Fibroblast of pulmonary artery (primary cell): Measurements from ENCODE around the gene STK4.
A peak's percentile ranks its signal among the peaks of the same experiment; 100 is the strongest.

Experiments used
- DNase-seq: peaks from one replicate; pipeline ENCODE4 v3.0.0-alpha.2; 2010; ENCODE audit warnings: low read depth
- H3K4me3 ChIP-seq: replicated peaks from 2 replicates; pipeline ENCODE4 v1.5.1; 2011; ENCODE audit warnings: low read depth, mild to moderate bottlenecking, control low read depth, low read length, moderate library complexity
- TF ChIP-seq, protein P1 (sequence below): IDR thresholded peaks from 2 replicates; pipeline ENCODE4 v1.5.1; 2011; ENCODE audit warnings: mild to moderate bottlenecking, control low read depth, low read length, inconsistent platforms; ENCODE audit errors: missing control alignments

The STK4 gene

DNA sequence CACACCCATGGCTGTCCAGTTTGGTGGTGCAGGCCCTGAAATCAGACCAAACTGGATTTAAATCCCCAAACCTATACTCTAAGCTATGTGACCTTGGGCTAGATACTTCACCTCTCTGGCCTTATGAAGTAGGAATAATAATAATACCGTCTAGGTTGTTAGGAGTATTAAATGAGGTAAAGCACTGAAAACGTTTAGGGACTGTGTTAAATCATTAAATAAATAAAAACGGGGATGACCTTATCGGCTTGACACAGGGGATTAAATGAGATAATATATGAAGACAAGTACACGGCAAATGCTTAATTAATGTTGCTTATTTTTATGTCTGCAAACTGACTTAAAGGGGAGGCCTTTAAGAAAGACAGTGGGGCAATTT, 672 bp upstream of the STK4 start:
- TF ChIP-seq, protein P1, sequence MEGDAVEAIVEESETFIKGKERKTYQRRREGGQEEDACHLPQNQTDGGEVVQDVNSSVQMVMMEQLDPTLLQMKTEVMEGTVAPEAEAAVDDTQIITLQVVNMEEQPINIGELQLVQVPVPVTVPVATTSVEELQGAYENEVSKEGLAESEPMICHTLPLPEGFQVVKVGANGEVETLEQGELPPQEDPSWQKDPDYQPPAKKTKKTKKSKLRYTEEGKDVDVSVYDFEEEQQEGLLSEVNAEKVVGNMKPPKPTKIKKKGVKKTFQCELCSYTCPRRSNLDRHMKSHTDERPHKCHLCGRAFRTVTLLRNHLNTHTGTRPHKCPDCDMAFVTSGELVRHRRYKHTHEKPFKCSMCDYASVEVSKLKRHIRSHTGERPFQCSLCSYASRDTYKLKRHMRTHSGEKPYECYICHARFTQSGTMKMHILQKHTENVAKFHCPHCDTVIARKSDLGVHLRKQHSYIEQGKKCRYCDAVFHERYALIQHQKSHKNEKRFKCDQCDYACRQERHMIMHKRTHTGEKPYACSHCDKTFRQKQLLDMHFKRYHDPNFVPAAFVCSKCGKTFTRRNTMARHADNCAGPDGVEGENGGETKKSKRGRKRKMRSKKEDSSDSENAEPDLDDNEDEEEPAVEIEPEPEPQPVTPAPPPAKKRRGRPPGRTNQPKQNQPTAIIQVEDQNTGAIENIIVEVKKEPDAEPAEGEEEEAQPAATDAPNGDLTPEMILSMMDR: no peak
- H3K4me3 ChIP-seq: peak overlapping the region; percentile 91
- DNase-seq: no peak

DNA sequence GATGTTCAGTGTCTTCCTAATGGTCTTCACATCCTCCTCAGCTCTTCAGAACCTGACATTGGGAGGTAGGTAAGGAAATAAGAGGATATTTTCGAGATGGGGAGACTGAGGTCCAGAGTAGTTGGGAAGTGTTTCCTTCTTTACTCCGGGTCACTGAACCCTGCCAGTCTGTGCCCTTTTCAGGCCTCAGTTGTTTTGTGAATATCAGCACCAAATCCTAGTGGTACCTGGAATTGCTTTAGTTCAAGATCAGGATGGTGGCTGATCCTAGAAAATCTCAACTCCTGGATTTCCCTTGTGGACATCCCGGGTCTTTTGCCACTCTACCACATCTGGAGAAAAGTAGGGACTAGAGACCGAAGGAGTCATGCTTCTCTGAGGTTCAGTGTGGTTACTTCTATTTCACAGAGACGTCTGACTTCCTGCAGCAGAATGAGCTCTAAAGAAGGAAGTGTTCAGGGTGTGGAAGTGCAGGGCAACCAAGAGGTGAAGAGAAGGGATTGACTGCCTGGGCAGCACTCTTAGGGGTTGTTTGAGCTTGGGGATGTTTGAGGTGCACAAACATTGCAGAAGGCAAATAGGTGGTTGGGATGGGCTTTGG, 995 bp downstream of the STK4 start:
- TF ChIP-seq, protein P1: no peak
- DNase-seq: no peak
- peak overlapping the region; percentile 91 for H3K4me3 ChIP-seq

GRCh38 chr20:44969300-44969894, 3.1 kb downstream of the STK4 start:
- H3K4me3 ChIP-seq: no peak overlapping the region
- TF ChIP-seq, protein P1: no peak
- DNase-seq: no peak

DNA sequence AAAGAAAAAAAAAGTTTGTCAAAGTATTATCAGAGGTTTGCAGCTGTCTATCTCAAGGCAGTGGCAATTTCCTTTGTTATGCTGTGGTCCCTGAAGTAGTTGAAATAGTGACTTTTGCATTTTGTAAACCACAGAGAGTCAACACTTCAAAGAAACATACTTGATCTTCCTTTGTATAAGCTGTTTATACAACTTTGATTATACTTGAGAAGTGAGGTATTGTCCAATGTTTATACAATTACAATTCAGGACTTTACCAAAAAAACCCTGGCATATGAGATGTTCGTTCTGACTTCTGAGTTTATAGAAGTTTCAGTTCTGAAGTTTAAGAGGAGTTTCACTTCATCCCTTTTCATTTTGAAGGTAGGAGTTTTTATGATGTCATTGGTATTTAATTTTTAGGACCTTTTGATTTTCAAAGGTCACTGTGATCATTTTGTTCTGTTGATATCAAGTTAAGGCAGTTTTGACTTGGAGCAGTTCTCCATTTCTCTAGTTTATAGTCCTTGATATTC, 4.0 kb downstream of the STK4 start:
- DNase-seq: no peak
- TF ChIP-seq, protein P1: no peak
- H3K4me3 ChIP-seq: no peak overlapping the region

GRCh38 chr20:44973053-44973452, 6.7 kb downstream of the STK4 start:
- DNase-seq: peak; percentile 16

DNA sequence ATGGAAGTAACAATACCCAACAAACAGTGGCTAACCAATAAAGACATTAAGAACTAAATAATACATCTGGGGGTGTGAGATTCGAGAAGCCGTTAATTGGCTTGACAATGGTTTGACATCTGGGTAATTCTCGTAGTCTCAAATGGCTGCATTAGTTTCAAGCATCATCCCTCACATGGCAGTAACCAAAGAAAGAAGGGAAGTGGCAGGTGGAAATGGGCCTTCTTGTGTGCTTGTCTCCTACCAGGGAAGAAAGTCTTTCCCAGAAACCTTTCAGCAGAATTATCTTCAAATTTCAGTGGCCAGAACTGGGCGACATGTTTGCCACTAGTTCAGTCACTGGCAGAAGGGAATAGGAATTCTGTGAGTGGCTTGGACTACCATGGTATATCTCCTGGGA, 10.4 kb downstream of the STK4 start:
- H3K4me3 ChIP-seq: no peak overlapping the region
- no peak for DNase-seq
- TF ChIP-seq, protein P1: no peak

More at GRCh38 chr20:44973053-44973452, 6.7 kb downstream of the STK4 start:
- no peak overlapping the region for H3K4me3 ChIP-seq
- TF ChIP-seq, protein P1: no peak
